OCI-LY3 (cell line): ENCODE measurements around the gene SULT2B1.

Experiments
- CTCF ChIP-seq: fragments of 200-600, 300-600 bp; sonication (generic); IDR thresholded peaks from 2 replicates; pipeline ENCODE4 v1.5.1; 2014; ENCODE audit warnings: antibody characterized with exemption, low read length, low read depth
- EZH2phosphoT487 ChIP-seq: fragments of 200-600 bp; shearing (Covaris generic); IDR thresholded peaks from 2 replicates; pipeline ENCODE4 v1.6.1; 2018; ENCODE audit warnings: antibody characterized with exemption, mixed run types, low read depth

- TF ChIP-seq CTCF (no peak), EZH2phosphoT487 (no peak)
These were observed 21.8 kb upstream of the SULT2B1 start for GRCh38 chr19:48530066-48530720.
